Neural progenitor cell (in vitro differentiated cells): ENCODE results near the gene MDM1. TPM values are rescaled to one million over a fixed set of nuclear protein-coding genes. Genes with fewer than 3 reads are reported as not detected.

Experiments
- DNase-seq: peaks from one replicate; pipeline ENCODE4 v3.0.0-alpha.2; 2016; ENCODE audit warnings: low spot score
- H2AFZ ChIP-seq: fragments of 200-600 bp; sonication (generic); replicated peaks from 2 replicates; pipeline ENCODE4 v1.6.1; 2016; ENCODE audit warnings: antibody characterized with exemption
- H3F3A ChIP-seq: fragments of 200-600 bp; sonication (generic); 2 replicates; pipeline ENCODE4 v1.6.1; 2016; ENCODE audit warnings: antibody characterized with exemption, low read depth
- H3K27ac ChIP-seq: fragments of 200-600 bp; sonication (generic); 2 replicates; pipeline ENCODE4 v1.5.1; 2016; ENCODE audit warnings: mild to moderate bottlenecking
- H3K27me3 ChIP-seq: fragments of 200-600 bp; sonication (generic); 2 replicates; pipeline ENCODE4 v1.6.1; 2016; ENCODE audit warnings: mild to moderate bottlenecking, moderate library complexity
- H3K36me3 ChIP-seq: fragments of 200-600 bp; sonication (generic); 2 replicates; pipeline ENCODE4 v1.5.1; 2016
- H3K4me1 ChIP-seq: fragments of 200-600 bp; sonication (generic); 2 replicates; pipeline ENCODE4 v1.6.1; 2016; ENCODE audit warnings: mixed run types
- H3K4me2 ChIP-seq: fragments of 200-600 bp; sonication (generic); 2 replicates; pipeline ENCODE4 v1.6.1; 2016
- H3K4me3 ChIP-seq: fragments of 200-600 bp; sonication (generic); 2 replicates; pipeline ENCODE4 v1.5.1; 2016
- H3K79me2 ChIP-seq: fragments of 200-600 bp; sonication (generic); 2 replicates; pipeline ENCODE4 v1.6.1; 2016; ENCODE audit warnings: low read depth
- H3K9ac ChIP-seq: fragments of 200-600 bp; sonication (generic); 2 replicates; pipeline ENCODE4 v1.6.1; 2016
- H3K9me3 ChIP-seq: fragments of 200-600 bp; sonication (generic); 2 replicates; pipeline ENCODE4 v1.5.1; 2016; ENCODE audit warnings: low read depth
- H4K20me1 ChIP-seq: fragments of 200-600 bp; sonication (generic); 2 replicates; pipeline ENCODE4 v1.6.1; 2016; ENCODE audit warnings: low read depth
- H3K27ac Mint-ChIP-seq: 3 replicates; pipeline ENCODE4 v1.8.0; 2021; ENCODE audit warnings: mixed read lengths
- H3K27me3 Mint-ChIP-seq: 2 replicates; pipeline ENCODE4 v1.8.0; 2022; ENCODE audit warnings: low read depth, mild to moderate bottlenecking, inconsistent platforms, moderate library complexity, mixed read lengths; ENCODE audit not compliant: insufficient read depth
- H3K36me3 Mint-ChIP-seq: 3 replicates; pipeline ENCODE4 v1.8.0; 2021; ENCODE audit warnings: mixed read lengths
- H3K4me1 Mint-ChIP-seq: 3 replicates; pipeline ENCODE4 v1.8.0; 2021; ENCODE audit warnings: mixed read lengths
- H3K4me3 Mint-ChIP-seq: 3 replicates; pipeline ENCODE4 v1.8.0; 2021; ENCODE audit warnings: mild to moderate bottlenecking, moderate library complexity, mixed read lengths
- H3K9me3 Mint-ChIP-seq: 3 replicates; pipeline ENCODE4 v1.8.0; 2020; ENCODE audit warnings: mixed read lengths
- CTCF ChIP-seq: fragments of 200-600 bp; sonication (generic); IDR thresholded peaks from 2 replicates; pipeline ENCODE4 v1.5.1; 2017; ENCODE audit warnings: antibody characterized with exemption, mild to moderate bottlenecking
- EZH2 ChIP-seq: fragments of 200-600 bp; sonication (generic); IDR thresholded peaks from 2 replicates; pipeline ENCODE4 v1.6.1; 2017; ENCODE audit warnings: antibody characterized with exemption, mild to moderate bottlenecking, moderate library complexity
- EZH2phosphoT487 ChIP-seq: fragments of 200-600 bp; sonication (generic); IDR thresholded peaks from 2 replicates; pipeline ENCODE4 v1.6.1; 2017; ENCODE audit warnings: antibody characterized with exemption
- total RNA-seq: library from RNA; depleted of rRNA; stranded (reverse); fragments of >200 nt; gene quantifications from 2 replicates; pipeline ENCODE4 v1.2.3, GENCODE V29; 2015; ENCODE audit warnings: low replicate concordance

The MDM1 gene
- total RNA-seq, 1 donor from 2014 or later: 47.2 TPM

GRCh38 chr12:68374307-68374982 is 42.3 kb upstream of the MDM1 start:
- H3K36me3 Mint-ChIP-seq: no peaks in the 10 kb centered on the region
- Histone ChIP-seq H3K4me3 (no peak overlapping the region), H3K4me2 (no peak overlapping the region), H3F3A (no peaks in the 10 kb centered on the region), H3K9ac (no peak overlapping the region), H3K79me2 (no peaks in the 10 kb centered on the region), H2AFZ (peak overlapping the region; percentile 94), H3K27ac (no peak overlapping the region), H4K20me1 (no peaks in the 10 kb centered on the region), H3K36me3 (no peaks in the 10 kb centered on the region), H3K27me3 (no peaks in the 10 kb centered on the region), H3K4me1 (no peaks in the 10 kb centered on the region), H3K9me3 (no peaks in the 10 kb centered on the region)
- H3K4me1 Mint-ChIP-seq: peaks cover 14% of the 10 kb centered on the region
- H3K27ac Mint-ChIP-seq: no peak overlapping the region
- no peak overlapping the region for H3K4me3 Mint-ChIP-seq
- no peaks in the 10 kb centered on the region for H3K9me3 Mint-ChIP-seq
- H3K27me3 Mint-ChIP-seq: peaks cover 2% of the 10 kb centered on the region
- DNase-seq: no peak
- TF ChIP-seq EZH2 (no peak), EZH2phosphoT487 (no peak), CTCF (no peak)

- no peaks in the 10 kb centered on the region for H4K20me1 ChIP-seq
- no peak overlapping the region for H3K4me3 ChIP-seq
- H3K79me2 ChIP-seq: no peaks in the 10 kb centered on the region
- H3K27me3 Mint-ChIP-seq: no peaks in the 10 kb centered on the region
- no peak for TF ChIP-seq CTCF
- no peak for TF ChIP-seq EZH2phosphoT487
- no peak for TF ChIP-seq EZH2
- DNase-seq: no peak
- no peaks in the 10 kb centered on the region for H3K27me3 ChIP-seq
- no peak overlapping the region for H3K27ac ChIP-seq
- no peaks in the 10 kb centered on the region for H3K36me3 Mint-ChIP-seq
- no peaks in the 10 kb centered on the region for H3F3A ChIP-seq
- no peaks in the 10 kb centered on the region for H3K36me3 ChIP-seq
- H3K4me2 ChIP-seq: no peak overlapping the region
- no peak overlapping the region for H3K27ac Mint-ChIP-seq
- H2AFZ ChIP-seq: no peak overlapping the region
- H3K4me1 ChIP-seq: no peaks in the 10 kb centered on the region
- H3K4me3 Mint-ChIP-seq: no peak overlapping the region
- H3K9me3 ChIP-seq: no peaks in the 10 kb centered on the region
- H3K9ac ChIP-seq: no peak overlapping the region
- peaks cover 36% of the 10 kb centered on the region for H3K4me1 Mint-ChIP-seq
- H3K9me3 Mint-ChIP-seq: no peaks in the 10 kb centered on the region
These were observed 38.5 kb upstream of the MDM1 start for GRCh38 chr12:68370667-68371066.

DNA sequence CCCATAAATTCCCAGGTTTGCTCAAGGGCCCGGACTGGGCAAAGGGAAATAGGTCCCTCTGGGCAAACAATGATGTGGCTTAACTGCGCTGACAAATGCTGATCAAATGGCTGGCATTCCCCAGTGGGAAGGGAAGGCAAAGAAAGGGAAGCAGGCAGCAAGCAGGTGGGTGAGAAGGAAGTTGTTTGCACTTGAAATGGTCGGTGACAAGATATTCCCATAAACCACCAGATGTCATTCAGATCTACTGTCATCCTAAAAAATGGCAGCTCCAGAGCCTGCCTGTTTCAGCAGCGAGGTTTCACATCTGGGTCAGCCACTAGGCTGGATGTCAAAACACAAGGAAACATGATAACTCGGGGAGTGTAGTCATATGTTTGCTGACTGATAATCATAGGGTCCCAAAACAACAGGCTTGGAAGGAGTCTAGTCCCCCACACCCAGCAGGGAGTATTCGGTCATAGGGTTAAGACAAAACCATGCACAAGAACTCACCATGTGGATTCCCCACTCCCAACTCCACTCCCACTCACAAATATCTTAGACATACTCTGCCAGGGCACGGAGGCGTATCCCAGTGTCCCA is 37.9 kb upstream of the MDM1 start:
- TF ChIP-seq EZH2phosphoT487 (no peak), CTCF (no peak), EZH2 (no peak)
- Histone ChIP-seq H3K4me2 (no peak overlapping the region), H3K9ac (no peak overlapping the region), H3K27me3 (no peaks in the 10 kb centered on the region), H2AFZ (no peak overlapping the region), H3K4me1 (peaks cover 4% of the 10 kb centered on the region), H3F3A (no peaks in the 10 kb centered on the region), H3K4me3 (no peak overlapping the region), H3K27ac (no peak overlapping the region), H3K9me3 (no peaks in the 10 kb centered on the region), H3K36me3 (no peaks in the 10 kb centered on the region), H3K79me2 (no peaks in the 10 kb centered on the region), H4K20me1 (no peaks in the 10 kb centered on the region)
- H3K27me3 Mint-ChIP-seq: no peaks in the 10 kb centered on the region
- no peak overlapping the region for H3K4me3 Mint-ChIP-seq
- no peaks in the 10 kb centered on the region for H3K9me3 Mint-ChIP-seq
- DNase-seq: no peak
- no peaks in the 10 kb centered on the region for H3K36me3 Mint-ChIP-seq
- H3K4me1 Mint-ChIP-seq: peaks cover 37% of the 10 kb centered on the region
- H3K27ac Mint-ChIP-seq: peak overlapping the region; percentile 49
